GM19025 (cell line): Measurements from ENCODE around the gene PPP1CB.

ENCODE experiments used
- ATAC-seq: cut with Tn5 transposase; IDR thresholded peaks from one replicate; pipeline ENCODE4 v1.9.1; 2021; ENCODE audit warnings: mild to moderate bottlenecking, low read depth, moderate library complexity; ENCODE audit not compliant: unreplicated experiment

The PPP1CB gene

GRCh38 chr2:28751252-28751955 lies at the start of gene PPP1CB:
TSS of gene PPP1CB (plus strand) at chr2:28751830. CDS start at chr2:28752125, 295 bp downstream.
- peak; percentile 83 for ATAC-seq

GRCh38 chr2:28702415-28702861 lies 49.2 kb upstream of the PPP1CB start:
- ATAC-seq = no peak

- ATAC-seq = no peak
Observed at GRCh38 chr2:28702878-28703277, 48.8 kb upstream of the PPP1CB start.

- ATAC-seq = no peak
Observed at GRCh38 chr2:28704621-28705020, 47.0 kb upstream of the PPP1CB start.

DNA sequence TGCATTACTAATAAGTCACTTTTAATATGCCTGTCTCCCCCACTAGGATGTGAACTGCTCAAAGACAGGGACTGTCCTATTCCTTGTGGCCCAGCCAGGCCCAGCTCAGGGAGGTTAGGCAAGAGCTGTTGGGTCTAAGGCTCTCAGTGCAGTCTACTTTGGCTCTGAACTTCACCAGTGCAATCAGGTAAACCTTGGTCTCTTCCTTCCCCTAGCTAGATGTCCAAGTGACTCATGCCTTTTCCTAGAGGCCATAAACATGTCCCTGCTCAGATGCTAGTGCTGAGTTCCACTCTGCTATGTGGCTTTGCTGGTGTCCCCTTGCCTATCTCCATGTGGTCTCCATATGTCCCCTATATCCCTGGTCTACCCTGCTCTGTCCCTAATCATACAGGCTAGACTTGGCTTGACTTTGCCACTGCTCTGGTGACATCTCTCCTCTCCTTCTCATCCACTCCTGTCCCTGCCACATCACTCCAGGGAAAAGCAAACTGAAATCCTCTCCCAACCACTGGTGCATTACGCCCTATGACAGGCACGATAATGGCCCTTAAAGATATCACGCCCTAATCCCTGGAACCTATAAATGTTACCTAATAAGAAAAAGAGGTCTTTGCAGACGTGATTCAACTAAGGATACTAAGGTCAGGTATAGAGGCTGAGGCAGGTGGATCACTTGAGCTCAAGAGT lies 45.7 kb upstream of the PPP1CB start:
- ATAC-seq = no peak

DNA sequence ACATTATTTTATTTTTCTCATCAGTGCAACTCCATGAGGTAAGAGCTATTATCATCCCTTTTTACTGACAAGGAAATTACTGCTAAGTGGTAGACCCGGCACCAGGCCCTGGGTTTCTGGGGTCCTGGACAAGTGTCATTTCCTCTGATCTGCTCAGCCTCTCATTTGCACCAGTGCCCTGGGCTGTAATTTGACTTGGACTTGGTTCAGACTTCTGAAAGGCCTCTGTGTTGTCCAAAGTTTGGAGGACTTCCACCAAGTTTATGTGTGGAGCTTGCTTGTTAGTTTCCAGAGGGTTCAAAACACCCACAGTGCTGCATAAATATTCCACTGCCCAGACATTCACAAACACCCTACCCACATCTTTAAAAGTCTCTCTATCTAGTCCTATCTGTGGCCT lies 44.0 kb upstream of the PPP1CB start:
- ATAC-seq = no peak

- ATAC-seq = no peak
Observed at GRCh38 chr2:28709101-28709500, 42.5 kb upstream of the PPP1CB start.

- ATAC-seq = no peak
Observed at GRCh38 chr2:28710545-28710944, 41.1 kb upstream of the PPP1CB start.

DNA sequence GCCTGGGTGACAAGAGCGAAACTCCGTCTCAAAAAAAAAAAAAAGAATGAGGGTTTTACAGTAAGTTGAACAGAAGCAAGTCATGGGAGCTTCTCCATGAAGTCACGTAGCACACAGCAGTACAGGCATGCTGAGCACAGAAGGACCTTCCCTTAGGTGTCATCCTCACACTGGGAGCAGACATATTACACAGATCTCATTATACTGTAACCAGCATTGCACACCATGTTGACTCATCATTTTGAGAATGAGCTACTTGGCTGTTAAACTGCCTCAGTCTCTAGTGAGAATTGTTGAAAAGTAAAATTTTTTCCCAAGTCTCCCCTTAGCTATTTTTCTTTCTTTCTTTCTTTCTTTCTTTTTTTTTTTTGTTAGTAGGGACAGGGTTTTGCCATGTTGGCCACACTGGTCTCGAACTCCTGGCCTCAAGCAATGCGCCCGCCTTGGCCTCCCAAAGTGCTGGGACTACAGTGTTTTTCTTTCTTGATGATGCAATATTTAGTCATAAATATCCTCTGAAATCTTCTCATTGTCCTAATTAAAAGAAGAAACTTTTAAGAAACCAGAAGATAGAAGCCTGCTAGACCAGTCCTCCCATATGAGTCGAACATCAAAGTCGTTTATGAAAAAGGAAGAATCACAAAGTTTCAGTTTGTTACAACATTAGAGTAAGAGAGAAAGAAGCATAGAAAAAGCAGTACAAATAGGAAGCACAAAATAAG lies 37.9 kb upstream of the PPP1CB start:
- ATAC-seq = no peak

DNA sequence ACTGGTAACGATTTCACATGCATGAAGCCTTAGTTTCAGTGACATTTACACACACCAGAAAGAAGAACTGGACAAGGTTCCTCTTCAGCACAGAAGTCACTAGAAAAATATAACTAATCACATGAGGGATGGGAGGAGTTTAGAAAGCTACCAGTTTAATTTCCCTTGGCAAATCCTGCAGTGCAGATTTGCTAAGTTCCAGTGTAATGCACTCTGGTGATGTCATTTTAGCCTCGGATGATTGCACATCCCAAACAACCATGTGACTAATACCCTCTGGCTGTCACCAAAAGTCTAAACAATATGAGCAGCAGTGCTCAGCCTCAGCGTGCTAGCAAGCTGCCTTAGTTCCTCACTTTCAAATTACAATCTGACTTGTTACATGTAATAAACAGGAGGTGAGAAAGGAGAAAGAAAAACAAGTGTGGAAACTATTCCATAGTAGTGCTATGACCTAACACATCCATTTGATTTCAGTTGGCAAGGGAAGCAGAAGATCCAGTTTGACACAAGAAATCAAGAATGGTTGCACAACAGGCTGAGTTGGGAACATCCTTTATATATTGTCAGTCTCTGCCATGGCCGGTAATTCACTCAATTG lies 35.3 kb upstream of the PPP1CB start:
- no peak for ATAC-seq

DNA sequence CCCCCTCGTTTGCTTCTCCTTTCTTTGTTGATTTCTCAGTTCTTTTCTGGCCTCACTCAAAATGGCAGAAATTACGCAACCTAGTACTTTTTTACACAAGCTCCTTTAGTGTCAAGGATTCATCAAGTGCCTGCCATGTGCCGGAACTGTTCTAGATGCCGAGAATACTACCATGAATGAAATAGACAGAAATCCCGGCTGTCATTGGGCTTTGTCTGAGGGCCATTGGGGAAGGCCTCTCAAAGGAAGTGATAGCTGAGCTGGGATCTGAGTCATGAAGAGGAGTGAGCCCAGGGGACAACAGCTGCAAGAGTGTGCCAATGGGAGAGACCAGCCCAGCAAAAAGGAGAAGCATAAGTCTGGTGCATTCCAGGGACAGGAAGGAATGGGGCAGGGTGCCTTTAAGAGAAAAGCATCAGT lies 34.3 kb upstream of the PPP1CB start:
- ATAC-seq = no peak

DNA sequence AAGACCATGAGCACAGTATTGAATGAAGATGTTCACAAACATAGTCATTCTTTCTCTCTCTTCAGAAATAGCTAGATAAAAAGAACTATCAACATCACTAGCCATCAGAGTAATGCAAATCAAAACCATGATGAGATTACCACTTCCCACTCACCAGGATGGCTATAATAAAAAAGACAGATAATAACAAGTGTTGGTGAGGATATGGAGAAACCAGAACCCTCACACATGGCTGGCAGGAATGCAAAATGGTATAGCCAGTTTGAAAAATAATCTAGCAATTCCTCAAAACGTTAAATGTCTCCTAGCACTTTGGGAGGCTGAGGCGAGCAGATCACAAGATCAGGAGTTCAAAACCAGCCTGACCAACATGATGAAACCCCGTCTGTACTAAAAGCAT lies 31.3 kb upstream of the PPP1CB start:
- no peak for ATAC-seq

DNA sequence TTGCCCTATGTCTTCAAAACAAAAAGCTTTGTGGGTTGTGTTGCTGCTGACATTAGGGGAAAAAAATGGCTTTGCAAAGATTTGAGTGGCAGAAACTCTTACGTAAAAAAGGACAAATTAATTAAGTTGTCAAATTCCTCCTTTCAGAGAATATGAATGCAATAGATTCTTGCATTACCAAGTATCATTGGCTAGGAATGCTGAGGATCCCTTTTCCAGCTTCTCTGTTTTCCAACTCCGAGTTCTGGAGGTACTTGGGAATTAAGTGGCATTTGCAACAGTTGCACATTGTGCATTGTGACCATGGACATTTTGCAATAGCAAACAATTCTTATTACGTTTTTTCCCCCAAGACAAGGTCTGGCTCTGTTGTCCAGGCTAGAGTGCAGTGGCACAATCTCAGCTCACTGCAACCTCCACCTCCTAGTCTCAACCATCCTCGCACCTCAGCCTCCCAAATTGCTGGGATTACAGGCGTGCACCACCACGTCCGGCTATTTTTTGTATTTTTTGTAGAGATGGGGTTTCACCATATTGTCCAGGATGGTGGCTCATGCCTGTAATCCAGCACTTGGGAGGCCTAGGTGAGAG lies 29.9 kb upstream of the PPP1CB start:
- ATAC-seq = no peak

- ATAC-seq = no peak
Observed at GRCh38 chr2:28725021-28725711, 26.5 kb upstream of the PPP1CB start.

- no peak for ATAC-seq
Observed at GRCh38 chr2:28726177-28726576, 25.5 kb upstream of the PPP1CB start.

- ATAC-seq = no peak
Observed at GRCh38 chr2:28729698-28730097, 21.9 kb upstream of the PPP1CB start.

DNA sequence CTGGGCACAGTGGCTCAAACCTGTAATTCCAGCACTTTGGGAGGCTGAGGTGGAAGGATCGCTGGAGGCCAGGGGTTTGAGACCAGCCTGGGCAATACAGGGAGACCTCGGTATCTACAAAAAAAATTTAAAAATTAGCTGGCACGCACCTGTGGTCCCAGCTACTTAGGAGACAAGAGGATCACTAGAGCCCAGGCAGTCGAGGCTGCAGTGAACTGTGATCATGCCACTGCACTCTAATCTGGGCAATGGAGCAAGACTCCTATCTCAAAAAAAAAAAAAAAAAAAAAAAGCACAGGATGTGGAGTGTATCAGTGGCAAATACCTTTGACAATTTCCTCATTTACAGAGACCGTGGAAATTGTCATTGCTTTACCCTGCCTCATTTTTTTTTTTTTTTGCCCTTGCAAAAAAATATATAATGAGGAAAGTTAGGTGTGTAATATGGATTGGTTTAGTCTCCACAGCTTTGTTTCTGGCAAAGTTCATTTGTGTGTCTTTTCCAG lies 20.9 kb upstream of the PPP1CB start:
- no peak for ATAC-seq

DNA sequence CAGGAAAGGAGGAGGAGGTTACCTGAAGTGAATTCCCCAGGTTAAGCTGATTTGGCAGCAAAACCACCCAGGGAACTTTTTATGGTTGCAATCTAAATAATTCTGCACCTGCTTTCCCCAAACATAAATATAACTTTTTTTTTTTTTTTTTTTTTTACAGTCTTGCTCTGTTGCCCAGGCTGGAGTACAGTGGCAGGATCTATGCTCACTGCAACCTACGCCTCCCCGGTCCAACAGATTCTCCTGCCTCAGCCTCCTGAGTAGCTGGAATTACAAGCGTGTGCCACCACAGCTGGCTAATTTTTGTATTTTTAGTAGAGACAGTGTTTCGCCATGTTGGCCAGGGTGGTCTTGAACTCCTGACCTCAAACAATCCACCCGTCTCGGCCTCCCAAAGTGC lies 16.1 kb upstream of the PPP1CB start:
- ATAC-seq = no peak

DNA sequence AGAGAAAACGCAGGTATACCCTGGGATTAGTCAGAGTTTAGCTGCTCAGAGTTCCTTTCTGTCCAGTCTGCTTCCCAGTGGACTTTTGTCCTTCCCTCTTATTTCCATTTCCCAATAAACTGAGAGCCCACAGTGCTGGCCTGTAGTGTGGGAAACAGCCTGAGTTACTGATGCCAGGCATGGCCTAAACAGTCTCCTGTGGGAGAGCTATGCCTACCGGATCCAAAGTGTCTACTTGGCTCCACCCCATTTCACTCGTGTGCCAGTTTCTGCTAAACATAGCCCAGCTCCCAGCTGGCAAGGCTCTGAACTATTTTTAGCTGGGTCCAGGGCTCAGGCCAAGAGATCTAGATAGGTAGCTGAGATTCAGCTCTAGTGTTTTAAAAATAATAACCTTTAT lies 15.6 kb upstream of the PPP1CB start:
- no peak for ATAC-seq

- ATAC-seq = no peak
Observed at GRCh38 chr2:28737655-28738054, 14.0 kb upstream of the PPP1CB start.
